DMS114 treated with DMSO at 0.1 percent for 48 hours (cell line): ENCODE data around the gene CLCN3.
"Not testable (repeated sequence)": the region's sequence is repeated elsewhere in the genome, so short reads cannot be mapped to it uniquely, and the experiment has no call there.

ENCODE experiments used
- DNase-seq: peaks from one replicate; lab custom pipeline; 2025; ENCODE audit not compliant: unreplicated experiment; lab: John Stamatoyannopoulos, UW

CLCN3 gene

GRCh38 chr4:169617306-169617705 is 3.1 kb upstream of the CLCN3 start:
- DNase-seq: no peak

- DNase-seq: no peak
Measured at GRCh38 chr4:169618286-169618685, 2.1 kb upstream of the CLCN3 start.

DNA sequence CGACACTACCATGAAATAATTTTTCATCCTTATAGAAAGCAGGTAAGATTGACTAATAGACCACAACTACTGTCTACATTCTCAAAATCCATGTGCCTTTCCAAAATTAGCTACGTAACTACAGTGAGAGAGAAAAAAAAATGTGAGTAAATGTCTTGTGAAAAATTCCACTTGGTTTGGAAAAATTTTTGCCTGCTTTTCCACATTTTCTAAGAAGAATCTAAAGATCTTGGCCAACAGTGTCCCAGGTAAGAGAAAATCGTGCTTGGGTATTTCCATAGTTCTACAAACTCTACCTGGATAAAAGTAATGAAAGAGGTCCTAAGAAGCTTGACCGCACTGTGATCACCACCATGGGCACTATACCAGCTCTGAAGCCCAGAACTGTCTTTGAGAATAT is 1.4 kb upstream of the CLCN3 start:
- no peak for DNase-seq

- no peak for DNase-seq
Measured at GRCh38 chr4:169619518-169619957, 840 bp upstream of the CLCN3 start.

DNA sequence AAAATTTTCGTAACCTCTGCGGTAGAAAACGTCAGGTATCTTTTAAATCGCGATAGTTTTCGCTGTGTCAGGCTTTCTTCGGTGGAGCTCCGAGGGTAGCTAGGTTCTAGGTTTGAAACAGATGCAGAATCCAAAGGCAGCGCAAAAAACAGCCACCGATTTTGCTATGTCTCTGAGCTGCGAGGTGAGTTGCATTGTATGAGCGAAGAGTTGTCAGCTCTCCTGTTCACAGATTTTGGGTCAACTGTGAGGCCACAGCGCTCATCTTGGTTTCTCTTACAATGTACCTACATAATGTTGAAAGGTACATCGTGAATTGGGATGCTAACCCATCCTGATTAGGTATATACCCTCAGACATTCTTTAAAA is 486 bp downstream of the CLCN3 start:
- DNase-seq: no peak

DNA sequence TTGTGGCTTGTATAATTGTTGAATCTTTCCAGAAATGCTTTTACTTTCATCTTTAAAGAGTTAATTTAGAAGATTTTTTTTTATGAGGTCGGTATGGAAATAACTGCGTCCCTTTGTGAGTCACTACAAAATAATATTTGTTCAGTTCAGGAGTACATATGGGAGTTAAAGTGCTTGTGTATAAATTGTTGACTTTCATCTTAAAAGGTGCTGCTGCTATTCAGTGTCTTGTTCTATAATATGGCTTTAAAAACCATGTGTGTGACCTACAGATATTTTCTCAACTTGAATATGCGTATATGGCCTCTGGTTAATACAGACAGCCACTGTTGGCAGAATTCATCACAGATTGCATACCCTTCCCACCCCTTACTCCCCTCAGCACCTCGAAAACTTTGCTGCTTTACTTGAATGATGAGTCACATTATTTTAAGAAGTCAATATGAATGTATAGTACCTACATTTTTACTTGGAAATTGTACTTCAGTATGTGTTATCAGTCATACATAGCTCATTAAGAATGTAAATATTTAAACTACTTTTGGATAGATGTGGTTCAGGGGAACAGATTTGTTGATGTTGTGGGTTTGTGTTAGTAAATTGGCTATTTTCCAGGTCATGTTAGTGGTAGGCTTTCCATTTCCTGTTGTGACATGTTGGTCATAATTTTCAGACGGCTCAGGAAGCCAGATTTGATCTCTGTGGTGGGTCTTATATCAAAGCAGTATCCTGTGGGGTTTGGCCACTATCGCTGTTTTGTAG is 1.5 kb downstream of the CLCN3 start:
- no peak for DNase-seq

GRCh38 chr4:169622566-169622965 is 2.2 kb downstream of the CLCN3 start:
- no peak for DNase-seq

DNA sequence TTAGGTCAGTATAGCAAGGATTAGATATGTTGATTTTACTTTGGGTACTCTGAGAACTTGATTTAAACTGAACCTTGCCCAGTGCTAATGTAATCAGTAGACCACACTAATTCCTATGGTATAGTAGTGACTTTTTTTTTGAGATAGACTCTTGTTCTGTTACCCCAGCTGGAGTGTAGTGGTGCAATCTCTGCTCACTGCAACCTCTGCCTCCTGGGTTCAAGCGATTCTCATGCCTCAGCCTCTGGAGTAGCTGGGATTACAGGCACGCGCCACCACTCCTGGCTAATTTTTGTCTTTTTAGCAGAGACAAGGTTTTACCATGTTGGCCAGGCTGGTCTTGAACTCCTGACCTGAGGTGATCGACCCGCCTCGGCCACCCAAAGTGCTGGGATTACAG is 3.6 kb downstream of the CLCN3 start:
- DNase-seq: not testable (repeated sequence)

- no peak for DNase-seq
Measured at GRCh38 chr4:169625886-169626285, 5.5 kb downstream of the CLCN3 start.

DNA sequence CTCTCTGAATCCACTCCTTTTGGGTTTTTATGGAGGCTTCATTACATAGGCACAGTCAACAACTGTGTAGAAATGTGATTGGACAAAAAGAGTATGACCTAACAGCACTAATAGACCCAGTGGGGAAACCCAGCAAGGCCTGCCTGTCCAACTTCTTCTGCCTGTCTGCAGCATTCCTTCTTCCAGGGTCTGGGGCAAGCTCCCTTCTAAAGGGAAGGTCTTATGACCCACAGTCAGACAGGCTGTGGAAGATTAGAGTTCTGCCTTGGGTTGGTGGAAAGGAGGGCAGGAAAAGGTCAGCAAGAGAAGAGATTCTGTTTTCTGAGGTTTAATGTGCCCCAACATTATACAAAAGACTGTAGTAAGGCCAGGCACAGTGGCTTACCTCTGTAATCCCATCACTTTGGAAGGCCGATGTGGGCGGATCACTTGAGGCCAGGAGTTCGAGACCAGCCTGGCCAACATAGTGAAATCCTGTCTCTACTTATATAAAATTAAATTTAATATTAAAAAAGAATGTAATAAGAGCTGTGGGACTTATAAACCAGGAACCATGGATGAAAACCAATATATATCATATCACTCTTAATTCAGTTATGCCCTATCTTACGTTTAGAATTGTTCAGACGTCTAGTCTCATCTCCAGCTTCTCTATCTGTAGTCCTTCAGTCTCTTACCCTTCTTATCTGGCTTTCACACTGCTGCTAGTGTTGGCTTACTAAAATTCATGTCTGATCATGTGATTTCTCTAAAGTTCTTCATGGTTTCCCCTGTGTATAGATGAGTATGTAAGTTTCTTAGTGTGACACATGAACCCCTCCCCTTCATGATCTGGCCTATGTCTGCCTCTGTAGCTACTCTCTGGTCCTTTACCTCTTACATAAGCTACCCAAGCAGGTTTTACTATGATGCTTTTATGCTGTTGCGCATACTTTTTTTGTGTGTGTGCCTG is 6.2 kb downstream of the CLCN3 start:
- DNase-seq: no peak

DNA sequence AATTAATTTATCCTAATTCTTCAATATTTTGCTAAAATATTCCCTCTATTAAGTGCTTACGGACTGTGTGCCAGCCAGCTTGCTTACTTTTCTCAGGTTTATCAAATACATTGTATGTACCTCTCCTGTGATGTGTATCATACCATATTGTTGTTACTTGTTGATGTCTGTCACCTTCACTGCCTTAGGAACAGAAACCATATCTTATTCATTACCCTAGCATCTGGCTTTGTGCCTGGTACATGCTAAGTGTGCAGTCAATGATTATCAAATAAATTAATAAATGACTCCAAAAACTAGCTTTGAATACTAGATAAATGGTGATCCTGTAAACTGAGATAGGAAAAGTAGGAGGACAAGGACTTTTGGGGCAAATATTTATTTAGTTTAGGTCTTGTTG is 6.9 kb downstream of the CLCN3 start:
- no peak for DNase-seq

- no peak for DNase-seq
Measured at GRCh38 chr4:169628579-169628978, 8.2 kb downstream of the CLCN3 start.

GRCh38 chr4:169630069-169630468 is 9.7 kb downstream of the CLCN3 start:
- no peak for DNase-seq

DNA sequence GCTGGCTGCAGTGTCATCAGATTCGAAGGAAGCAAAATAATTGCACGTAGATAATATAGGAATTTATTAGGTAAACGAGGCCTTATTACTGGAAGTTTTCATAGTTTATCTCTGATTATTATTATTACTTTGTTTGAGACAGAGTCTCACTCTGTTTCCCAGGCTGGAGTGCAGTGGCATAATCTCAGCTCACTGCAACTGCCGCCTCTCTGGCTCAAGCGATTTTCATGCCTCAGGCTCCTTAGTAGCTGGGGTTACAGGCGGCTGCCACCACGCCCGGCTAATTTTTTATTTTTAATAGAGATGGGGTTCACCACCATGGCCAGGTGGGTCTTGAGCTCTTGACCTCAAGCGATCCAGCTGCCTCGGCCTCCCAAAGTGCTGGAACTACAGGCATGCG is 12.5 kb downstream of the CLCN3 start:
- DNase-seq: no peak

DNA sequence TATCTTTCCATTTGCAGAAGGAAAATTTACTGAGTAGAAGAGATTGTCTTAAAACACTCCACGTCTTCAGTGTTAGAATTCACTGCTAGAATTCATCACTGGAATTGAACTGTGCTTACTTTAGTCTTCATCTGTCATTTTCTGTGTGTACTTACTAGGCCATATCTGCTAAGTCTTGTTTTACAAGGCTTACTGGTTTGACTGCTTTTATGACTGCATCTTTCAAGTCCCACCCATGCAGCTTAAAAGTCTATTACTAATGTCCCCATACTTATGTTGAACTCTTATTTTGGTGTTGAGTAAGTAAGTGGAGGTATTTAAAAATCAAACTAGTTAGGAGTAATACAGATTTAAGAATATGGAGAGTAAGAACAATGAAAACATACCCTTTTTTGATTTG is 14.6 kb downstream of the CLCN3 start:
- no peak for DNase-seq

DNA sequence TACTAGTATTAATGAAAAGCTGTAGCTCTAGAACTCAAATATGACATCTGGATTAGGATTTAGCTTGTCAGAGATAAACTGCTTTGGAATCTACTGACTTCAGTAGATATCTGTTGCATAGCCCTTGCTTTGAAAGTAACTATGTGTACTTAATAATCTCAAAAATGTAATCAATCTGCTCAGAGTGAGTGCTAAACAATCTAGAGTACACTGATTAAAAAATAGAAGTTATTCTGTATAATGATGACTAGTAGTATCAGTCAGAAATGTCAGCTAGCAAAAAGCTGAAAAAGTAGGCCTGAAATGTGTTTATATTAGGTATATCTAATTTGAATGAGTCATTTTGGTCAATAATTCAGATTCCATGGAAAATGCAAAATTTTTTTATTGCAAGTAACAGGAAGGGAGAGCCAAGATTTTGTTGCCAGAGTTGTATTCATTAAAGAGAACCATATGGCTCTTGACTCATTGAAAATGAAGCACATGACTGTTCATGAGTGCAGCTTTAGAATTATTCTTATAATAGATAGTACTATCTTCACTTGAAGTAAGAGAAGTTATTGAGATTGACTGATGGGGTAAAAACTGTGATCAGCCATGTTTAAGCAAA is 20.0 kb downstream of the CLCN3 start:
- DNase-seq: no peak

DNA sequence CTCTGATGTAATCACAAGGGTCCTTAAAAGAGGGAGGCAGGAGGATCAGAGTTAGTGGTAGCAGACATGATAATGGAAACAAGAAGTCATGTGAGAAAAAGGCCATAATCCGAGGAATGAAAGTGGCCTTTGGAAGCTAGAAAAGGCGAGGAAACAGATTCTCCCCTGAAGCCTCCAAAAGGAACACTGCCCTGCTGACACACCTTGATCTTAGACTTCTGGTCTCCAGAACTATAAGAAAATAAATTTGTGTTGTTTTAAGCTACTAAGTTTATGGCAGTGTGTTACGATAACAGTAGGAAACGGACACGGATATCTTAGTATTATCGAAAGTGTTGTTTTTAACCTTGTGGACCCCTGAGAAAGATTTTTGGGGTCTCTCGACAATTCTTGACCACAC is 24.4 kb downstream of the CLCN3 start:
- no peak for DNase-seq

DNA sequence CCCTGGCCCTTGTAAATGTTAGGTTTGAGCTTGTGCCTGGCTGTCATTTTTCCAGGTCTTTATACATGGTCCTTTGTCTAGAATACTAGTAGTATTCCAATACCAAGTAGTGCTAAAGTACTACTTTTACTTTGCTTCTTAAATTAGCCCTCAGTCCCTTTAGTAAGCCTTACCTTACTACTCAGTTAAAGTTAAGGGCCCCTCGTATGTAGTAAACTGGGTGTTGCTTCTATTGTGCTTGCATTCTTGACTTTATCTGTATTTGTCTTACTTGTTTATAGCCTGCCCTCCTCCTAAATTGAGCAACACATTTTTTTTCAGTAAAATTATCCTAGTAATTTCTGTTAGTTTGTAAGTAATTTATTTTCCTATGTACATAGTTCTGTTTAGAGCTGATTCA is 25.2 kb downstream of the CLCN3 start:
- no peak for DNase-seq

DNA sequence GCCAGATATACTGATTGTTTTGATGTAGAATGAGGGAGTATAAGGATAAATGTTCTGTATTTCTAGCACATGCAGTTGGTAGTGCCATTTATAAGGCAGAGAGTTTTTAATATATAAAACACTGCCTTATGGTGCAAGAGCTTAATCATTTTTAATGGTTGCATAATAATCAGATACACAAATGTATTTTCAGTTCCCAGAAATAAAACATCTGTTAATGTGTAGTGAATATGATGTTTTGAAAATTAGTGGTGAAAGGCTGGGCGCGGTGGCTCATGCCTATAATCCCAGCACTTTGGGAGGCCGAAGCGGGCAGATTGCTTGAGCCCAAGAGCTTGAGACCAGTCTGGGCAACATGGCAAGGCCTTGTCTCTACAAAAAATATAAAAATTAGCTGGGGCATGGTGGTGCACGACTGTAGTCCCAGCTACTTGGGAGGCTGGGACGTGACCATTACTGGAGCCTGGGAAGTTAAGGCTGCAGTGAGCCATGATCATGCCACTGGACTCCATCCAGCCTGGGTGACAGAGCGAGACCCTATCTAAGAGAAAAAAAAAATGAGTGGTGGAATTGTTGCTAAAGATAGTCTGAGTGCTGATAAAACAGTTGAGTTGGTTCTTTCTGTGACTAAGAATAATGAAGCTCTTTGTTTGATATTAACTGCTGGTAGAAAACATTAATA is 29.3 kb downstream of the CLCN3 start:
- DNase-seq: no peak

GRCh38 chr4:169650227-169650936 is 30.0 kb downstream of the CLCN3 start:
- DNase-seq: no peak

- DNase-seq: no peak
Measured at GRCh38 chr4:169652535-169652934, 32.2 kb downstream of the CLCN3 start.
